ENCODE data around the gene KCTD15.

- TF ChIP-seq CTCF (IDR thresholded peaks at IDR 0.05) (no peak), EP300 (IDR thresholded peaks at IDR 0.05) (no peak), POLR2AphosphoS5 (IDR thresholded peaks at IDR 0.05) (no peak), POLR2A (IDR thresholded peaks at IDR 0.05) (no peak)
Observed at GRCh38 chr19:33777351-33777750, 19.3 kb upstream of the KCTD15 start.

Measured in stomach (tissue), 4 donors.